GM18520 (cell line): Measurements from ENCODE around the gene G3BP1.
"Not testable (repeated sequence)": the region's sequence is repeated elsewhere in the genome, so short reads cannot be mapped to it uniquely, and the experiment has no call there.

Source experiments
- ATAC-seq: cut with Tn5 transposase; IDR thresholded peaks from one replicate; pipeline ENCODE4 v1.9.1; 2021; ENCODE audit not compliant: unreplicated experiment

G3BP1 gene

DNA sequence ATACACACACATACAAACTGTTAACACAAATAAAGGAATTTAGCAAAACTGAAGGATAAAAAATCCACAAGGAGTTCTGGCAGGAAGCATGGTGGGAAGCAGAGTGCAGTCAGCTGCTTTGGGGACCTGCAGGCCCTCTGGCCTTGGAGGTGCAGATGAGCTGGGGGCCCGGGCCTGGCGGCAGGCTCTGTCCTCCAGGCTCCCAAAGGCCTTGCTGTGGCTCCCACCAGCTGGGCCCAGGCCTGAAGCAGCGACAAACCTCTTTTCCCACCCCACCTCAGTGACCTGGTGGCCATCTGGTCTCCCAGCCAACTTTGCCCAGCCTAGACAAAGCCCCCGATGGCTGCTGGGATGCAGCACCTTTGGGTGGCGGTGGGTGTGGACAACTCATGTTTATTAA lies 85.1 kb downstream of the G3BP1 start:
- no peak for ATAC-seq

DNA sequence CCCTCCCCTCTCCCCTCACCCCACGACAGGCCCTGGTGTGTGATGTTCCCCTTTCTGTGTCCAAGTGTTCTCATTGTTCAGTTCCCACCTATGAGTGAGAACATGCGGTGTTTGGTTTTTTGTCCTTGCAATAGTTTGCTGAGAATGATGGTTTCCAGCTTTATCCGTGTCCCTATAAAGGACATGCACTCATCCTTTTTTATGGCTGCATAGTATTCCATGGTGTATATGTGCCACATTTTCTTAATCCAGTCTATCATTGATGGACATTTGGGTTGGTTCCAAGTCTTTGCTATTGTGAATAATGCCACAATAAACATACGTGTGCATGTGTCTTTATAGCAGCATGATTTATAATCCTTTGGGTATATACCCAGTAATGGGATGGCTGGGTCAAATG lies 89.1 kb downstream of the G3BP1 start:
- ATAC-seq: not testable (repeated sequence)
